ENCODE measurements around the gene FAM210B. TPM values are rescaled to one million over a fixed set of nuclear protein-coding genes. Genes with fewer than 3 reads are reported as not detected.

Gene FAM210B
- total and polyA plus RNA-seq, 2 of the 13 experiments (the other 11 are each of a cell fraction or from before 2014, with no cell fraction given): 75.9 to 107 TPM

DNA sequence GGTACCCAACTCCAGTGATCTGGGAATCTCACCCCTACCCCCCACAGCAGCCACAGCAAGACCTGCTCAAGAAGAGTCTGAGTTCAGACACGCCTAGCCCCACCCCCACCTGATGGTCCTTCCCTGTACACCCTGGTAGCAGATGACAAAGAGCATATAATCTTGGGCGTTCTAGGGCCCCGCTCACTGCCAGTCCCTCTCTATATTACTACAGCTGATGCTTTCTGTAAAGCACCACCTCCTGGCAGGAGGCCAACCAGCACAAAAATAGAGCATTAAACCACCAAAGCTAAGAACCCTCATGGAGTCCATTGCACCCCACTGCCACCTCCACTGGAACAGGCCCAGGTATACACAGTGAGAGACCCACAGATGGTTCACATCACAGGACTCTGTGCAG is 42.3 kb upstream of the FAM210B start (continued):
- TF ChIP-seq, protein P1, sequence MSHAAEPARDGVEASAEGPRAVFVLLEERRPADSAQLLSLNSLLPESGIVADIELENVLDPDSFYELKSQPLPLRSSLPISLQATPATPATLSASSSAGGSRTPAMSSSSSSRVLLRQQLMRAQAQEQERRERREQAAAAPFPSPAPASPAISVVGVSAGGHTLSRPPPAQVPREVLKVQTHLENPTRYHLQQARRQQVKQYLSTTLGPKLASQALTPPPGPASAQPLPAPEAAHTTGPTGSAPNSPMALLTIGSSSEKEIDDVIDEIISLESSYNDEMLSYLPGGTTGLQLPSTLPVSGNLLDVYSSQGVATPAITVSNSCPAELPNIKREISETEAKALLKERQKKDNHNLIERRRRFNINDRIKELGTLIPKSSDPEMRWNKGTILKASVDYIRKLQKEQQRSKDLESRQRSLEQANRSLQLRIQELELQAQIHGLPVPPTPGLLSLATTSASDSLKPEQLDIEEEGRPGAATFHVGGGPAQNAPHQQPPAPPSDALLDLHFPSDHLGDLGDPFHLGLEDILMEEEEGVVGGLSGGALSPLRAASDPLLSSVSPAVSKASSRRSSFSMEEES (CRISPR knock-in tag; IDR thresholded peaks at IDR 0.05): no peak
- no peak for TF ChIP-seq CEBPG (CRISPR knock-in tag; IDR thresholded peaks at IDR 0.05)
- TF ChIP-seq ZNF816 (CRISPR knock-in tag; IDR thresholded peaks at IDR 0.05; ENCODE audit: borderline replicate concordance): no peak
- no peak for TF ChIP-seq RFX3 (CRISPR knock-in tag; IDR thresholded peaks at IDR 0.05)
- TF ChIP-seq, protein P2, sequence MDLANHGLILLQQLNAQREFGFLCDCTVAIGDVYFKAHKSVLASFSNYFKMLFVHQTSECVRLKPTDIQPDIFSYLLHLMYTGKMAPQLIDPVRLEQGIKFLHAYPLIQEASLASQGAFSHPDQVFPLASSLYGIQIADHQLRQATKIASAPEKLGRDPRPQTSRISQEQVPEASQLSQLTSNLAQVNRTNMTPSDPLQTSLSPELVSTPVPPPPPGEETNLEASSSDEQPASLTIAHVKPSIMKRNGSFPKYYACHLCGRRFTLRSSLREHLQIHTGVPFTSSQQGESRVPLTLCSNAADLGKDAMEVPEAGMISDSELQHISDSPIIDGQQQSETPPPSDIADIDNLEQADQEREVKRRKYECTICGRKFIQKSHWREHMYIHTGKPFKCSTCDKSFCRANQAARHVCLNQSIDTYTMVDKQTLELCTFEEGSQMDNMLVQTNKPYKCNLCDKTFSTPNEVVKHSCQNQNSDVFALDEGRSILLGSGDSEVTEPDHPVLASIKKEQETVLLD (CRISPR knock-in tag; IDR thresholded peaks at IDR 0.05; ENCODE audit: low read depth): no peak
- no peak for TF ChIP-seq SNRNP70 (IDR thresholded peaks at IDR 0.05; ENCODE audit: low read depth, low read length)
- TF ChIP-seq SALL2 (CRISPR knock-in tag; IDR thresholded peaks at IDR 0.05): no peak

DNA sequence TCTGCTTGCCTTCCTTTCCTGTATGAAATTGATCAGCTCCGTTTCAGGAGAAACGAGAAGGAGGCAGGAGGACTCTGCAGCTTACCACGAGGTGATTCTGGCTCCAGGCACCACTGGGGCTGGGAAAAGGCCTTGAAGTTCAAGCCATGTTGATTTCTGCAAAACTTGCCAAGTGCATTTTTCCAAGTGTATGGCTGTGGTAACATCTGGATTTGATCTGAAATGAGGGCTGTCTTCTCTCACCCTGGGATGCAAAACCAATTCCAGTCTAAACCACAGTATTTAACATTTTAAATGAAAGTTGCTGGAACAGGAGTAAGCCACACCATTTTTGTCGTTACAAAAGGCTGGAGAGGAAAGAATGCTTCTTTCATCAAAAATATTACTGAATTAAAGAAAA is 36.1 kb upstream of the FAM210B start:
- WGBS (ENCODE audit: low lambda C conversion rate): 0% methylated on average over 4 of the region's 4 CpGs
- Histone ChIP-seq H3K79me2 (ENCODE audit: insufficient read depth, low read length) (no peaks in the 10 kb centered on the region), H4K20me1 (ENCODE audit: insufficient read depth, low read length) (no peaks in the 10 kb centered on the region), H3K9me3 (ENCODE audit: low read length) (no peaks in the 10 kb centered on the region), H3K27ac (ENCODE audit: extremely low read length, insufficient read depth, low read length) (no peak overlapping the region), H3K4me2 (ENCODE audit: low read depth, low read length) (no peak overlapping the region), H3K27me3 (ENCODE audit: control insufficient read depth in 1 of 2, insufficient read depth in 2 of 2, low read length in 2 of 2) (peaks cover 0 to 5% of the 10 kb centered on the region in 2 experiments; a peak in 1 of 5 replicates), H3K9ac (ENCODE audit: insufficient read depth, low read depth, low read length) (no peak overlapping the region), H3K4me1 (ENCODE audit: insufficient read depth, low read length) (no peaks in the 10 kb centered on the region), H3K4me3 (replicated peaks in 1 of 3; ENCODE audit: insufficient read depth in 1 of 3, low read depth in 2 of 3, low read length in 3 of 3) (no peak overlapping the region), H2AFZ (ENCODE audit: low read length) (no peak overlapping the region), H3K36me3 (replicated peaks in 1 of 2; ENCODE audit: control insufficient read depth in 1 of 2, insufficient read depth in 2 of 2, low read length in 2 of 2) (no peaks in the 10 kb centered on the region)
- no peak for ATAC-seq
- POLR2A ChIA-PET: no interaction called here
- intact Hi-C loops (cut with micrococcal nuclease; ENCODE audit: unreplicated experiment) (no loop called here), in situ Hi-C loops (cut with HindIII; ENCODE audit: extremely low pct_ligation_motif_present, low pct_unique_long_range_greater_than_20kb) (no loop called here)
- CTCF ChIA-PET (ENCODE audit: low intra/inter-chr PET ratio, low total read pairs): no interaction called here
- DNase-seq (ENCODE audit: low spot score): no peak
- TF ChIP-seq ZSCAN9 (CRISPR knock-in tag; IDR thresholded peaks at IDR 0.05; ENCODE audit: borderline replicate concordance): no peak
- TF ChIP-seq DBP (CRISPR knock-in tag; IDR thresholded peaks at IDR 0.05; ENCODE audit: not compliant biosample characterization): no peak
- TF ChIP-seq, protein P3, sequence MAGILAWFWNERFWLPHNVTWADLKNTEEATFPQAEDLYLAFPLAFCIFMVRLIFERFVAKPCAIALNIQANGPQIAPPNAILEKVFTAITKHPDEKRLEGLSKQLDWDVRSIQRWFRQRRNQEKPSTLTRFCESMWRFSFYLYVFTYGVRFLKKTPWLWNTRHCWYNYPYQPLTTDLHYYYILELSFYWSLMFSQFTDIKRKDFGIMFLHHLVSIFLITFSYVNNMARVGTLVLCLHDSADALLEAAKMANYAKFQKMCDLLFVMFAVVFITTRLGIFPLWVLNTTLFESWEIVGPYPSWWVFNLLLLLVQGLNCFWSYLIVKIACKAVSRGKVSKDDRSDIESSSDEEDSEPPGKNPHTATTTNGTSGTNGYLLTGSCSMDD (CRISPR knock-in tag; IDR thresholded peaks at IDR 0.05): no peak
- no peak for TF ChIP-seq SP2 (CRISPR knock-in tag; IDR thresholded peaks at IDR 0.05)
- TF ChIP-seq, protein P4, sequence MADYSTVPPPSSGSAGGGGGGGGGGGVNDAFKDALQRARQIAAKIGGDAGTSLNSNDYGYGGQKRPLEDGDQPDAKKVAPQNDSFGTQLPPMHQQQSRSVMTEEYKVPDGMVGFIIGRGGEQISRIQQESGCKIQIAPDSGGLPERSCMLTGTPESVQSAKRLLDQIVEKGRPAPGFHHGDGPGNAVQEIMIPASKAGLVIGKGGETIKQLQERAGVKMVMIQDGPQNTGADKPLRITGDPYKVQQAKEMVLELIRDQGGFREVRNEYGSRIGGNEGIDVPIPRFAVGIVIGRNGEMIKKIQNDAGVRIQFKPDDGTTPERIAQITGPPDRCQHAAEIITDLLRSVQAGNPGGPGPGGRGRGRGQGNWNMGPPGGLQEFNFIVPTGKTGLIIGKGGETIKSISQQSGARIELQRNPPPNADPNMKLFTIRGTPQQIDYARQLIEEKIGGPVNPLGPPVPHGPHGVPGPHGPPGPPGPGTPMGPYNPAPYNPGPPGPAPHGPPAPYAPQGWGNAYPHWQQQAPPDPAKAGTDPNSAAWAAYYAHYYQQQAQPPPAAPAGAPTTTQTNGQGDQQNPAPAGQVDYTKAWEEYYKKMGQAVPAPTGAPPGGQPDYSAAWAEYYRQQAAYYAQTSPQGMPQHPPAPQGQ (CRISPR knock-in tag; IDR thresholded peaks at IDR 0.05; ENCODE audit: borderline replicate concordance): no peak
- no peak for TF ChIP-seq SNRNP70 (IDR thresholded peaks at IDR 0.05; ENCODE audit: low read depth, low read length)
- BruUV-seq (replicated peaks): no TSS peak
- no peak for FAIRE-seq
